HL-60 (cell line): ENCODE measurements around the gene FBLN1.
"Not testable (repeated sequence)": the region's sequence is repeated elsewhere in the genome, so short reads cannot be mapped to it uniquely, and the experiment has no call there.

ENCODE experiments used
- DNase-seq, 2 experiments: peaks; one replicate each; pipeline ENCODE4 v3.0.0-alpha.2; 2010 to 2020; ENCODE audit warnings: low read depth in 1 of 2, low spot score in 1 of 2
- H3K27ac ChIP-seq: fragments of 250-450 bp; sonication (Bioruptor Pico); replicated peaks from 2 replicates; pipeline ENCODE4 v1.5.1; 2020; ENCODE audit warnings: mild to moderate bottlenecking, moderate library complexity
- H3K27me3 ChIP-seq: fragments of 250-450 bp; sonication (Bioruptor Pico); 2 replicates; pipeline ENCODE4 v1.5.1; 2021; ENCODE audit warnings: mild to moderate bottlenecking, moderate library complexity; ENCODE audit not compliant: insufficient read depth, poor library complexity, severe bottlenecking
- H3K4me3 ChIP-seq: replicated peaks from 2 replicates; pipeline ENCODE4 v1.5.1; 2011; ENCODE audit warnings: mild to moderate bottlenecking, control low read depth, low read length; ENCODE audit not compliant: insufficient read depth
- GABPA ChIP-seq: IDR thresholded peaks from 2 replicates; pipeline ENCODE4 v1.6.1; 2012; ENCODE audit warnings: low read depth
- POLR2AphosphoS5 ChIP-seq: IDR thresholded peaks from 2 replicates; pipeline ENCODE4 v1.6.1; 2012; ENCODE audit warnings: low read depth
- SPI1 ChIP-seq: IDR thresholded peaks from 2 replicates; pipeline ENCODE4 v1.6.1; 2012; ENCODE audit warnings: low read depth, mild to moderate bottlenecking, borderline replicate concordance
- TF ChIP-seq, protein P1 (sequence below): IDR thresholded peaks from 2 replicates; pipeline ENCODE4 v1.6.1; 2012; ENCODE audit warnings: low read depth; ENCODE audit not compliant: insufficient replicate concordance
- TF ChIP-seq, protein P2 (sequence below): IDR thresholded peaks from one replicate; pipeline ENCODE4 v1.5.1; 2011; ENCODE audit warnings: low read length, control low read depth, inconsistent platforms; ENCODE audit not compliant: insufficient read depth

The FBLN1 gene

DNA sequence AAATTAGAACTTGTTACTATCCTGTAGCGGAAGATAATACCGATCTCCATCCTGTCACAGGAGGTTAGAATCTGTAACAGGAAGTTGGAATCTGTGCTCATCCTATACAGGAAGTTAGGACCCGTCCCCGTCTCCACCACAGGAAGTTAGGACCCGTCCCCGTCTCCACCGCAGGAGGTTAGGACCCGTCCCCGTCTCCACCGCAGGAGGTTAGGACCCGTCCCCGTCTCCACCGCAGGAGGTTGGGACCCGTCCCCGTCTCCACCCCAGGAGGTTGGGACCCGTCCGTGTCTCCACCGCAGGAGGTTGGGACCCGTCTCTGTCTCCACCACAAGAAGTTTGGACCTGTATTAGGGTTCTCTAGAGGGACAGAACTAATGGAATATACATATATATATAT lies 52.2 kb downstream of the FBLN1 start:
- no peak overlapping the region for H3K27ac ChIP-seq
- peak overlapping the region; percentile 12 for H3K4me3 ChIP-seq
- H3K27me3 ChIP-seq: peaks cover 2% of the 10 kb centered on the region
- TF ChIP-seq, protein P1, sequence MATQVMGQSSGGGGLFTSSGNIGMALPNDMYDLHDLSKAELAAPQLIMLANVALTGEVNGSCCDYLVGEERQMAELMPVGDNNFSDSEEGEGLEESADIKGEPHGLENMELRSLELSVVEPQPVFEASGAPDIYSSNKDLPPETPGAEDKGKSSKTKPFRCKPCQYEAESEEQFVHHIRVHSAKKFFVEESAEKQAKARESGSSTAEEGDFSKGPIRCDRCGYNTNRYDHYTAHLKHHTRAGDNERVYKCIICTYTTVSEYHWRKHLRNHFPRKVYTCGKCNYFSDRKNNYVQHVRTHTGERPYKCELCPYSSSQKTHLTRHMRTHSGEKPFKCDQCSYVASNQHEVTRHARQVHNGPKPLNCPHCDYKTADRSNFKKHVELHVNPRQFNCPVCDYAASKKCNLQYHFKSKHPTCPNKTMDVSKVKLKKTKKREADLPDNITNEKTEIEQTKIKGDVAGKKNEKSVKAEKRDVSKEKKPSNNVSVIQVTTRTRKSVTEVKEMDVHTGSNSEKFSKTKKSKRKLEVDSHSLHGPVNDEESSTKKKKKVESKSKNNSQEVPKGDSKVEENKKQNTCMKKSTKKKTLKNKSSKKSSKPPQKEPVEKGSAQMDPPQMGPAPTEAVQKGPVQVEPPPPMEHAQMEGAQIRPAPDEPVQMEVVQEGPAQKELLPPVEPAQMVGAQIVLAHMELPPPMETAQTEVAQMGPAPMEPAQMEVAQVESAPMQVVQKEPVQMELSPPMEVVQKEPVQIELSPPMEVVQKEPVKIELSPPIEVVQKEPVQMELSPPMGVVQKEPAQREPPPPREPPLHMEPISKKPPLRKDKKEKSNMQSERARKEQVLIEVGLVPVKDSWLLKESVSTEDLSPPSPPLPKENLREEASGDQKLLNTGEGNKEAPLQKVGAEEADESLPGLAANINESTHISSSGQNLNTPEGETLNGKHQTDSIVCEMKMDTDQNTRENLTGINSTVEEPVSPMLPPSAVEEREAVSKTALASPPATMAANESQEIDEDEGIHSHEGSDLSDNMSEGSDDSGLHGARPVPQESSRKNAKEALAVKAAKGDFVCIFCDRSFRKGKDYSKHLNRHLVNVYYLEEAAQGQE: no peak
- TF ChIP-seq GABPA: peak; percentile 42; the same call in 1 of the 2 replicates
- DNase-seq: no peak

DNA sequence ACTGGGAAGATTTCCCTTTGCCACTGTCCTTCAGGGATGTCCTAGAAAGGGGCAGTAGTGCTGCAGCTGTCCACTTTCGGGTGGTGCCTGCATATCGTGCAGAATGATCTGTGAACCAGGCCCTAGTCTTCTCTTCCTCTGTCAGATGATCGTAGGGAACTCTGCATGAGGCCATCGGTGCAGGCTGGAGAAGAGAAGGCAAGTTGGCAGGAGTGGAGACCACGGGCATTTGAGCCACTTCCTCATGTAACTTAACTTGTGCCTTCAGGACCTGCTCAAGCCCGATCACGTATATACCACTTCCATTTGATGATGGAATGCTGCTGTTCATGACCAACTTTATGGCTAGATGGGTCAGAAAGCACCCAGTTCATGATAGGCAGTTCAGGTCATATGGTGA lies 55.2 kb downstream of the FBLN1 start:
- DNase-seq: peak in 1 of 2 experiments; percentile 26
- peak; percentile 56; the same call in 1 of the 2 replicates for TF ChIP-seq SPI1
- H3K27ac ChIP-seq, H3K27me3 ChIP-seq, H3K4me3 ChIP-seq: not testable (repeated sequence)

DNA sequence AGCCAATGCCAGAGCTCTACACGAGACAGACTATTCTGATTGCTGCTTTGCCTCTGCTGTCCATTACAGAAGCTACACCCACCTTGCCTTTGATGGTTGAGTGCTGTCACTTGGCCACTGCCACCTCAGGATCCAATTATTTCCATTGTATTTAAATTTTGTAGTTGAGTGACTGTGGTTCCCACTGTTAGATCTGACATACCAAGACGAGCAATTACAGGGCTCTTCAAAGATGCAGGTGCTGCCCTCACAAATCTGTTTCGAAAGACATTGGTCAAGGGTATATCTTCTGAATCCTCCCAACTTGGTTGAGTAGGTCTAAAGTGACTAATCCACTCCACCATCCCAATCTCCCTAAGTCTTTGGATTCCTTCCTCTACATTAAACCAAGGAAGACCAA lies 57.4 kb downstream of the FBLN1 start:
- not testable (repeated sequence) for H3K27me3 ChIP-seq, H3K27ac ChIP-seq, DNase-seq, H3K4me3 ChIP-seq

DNA sequence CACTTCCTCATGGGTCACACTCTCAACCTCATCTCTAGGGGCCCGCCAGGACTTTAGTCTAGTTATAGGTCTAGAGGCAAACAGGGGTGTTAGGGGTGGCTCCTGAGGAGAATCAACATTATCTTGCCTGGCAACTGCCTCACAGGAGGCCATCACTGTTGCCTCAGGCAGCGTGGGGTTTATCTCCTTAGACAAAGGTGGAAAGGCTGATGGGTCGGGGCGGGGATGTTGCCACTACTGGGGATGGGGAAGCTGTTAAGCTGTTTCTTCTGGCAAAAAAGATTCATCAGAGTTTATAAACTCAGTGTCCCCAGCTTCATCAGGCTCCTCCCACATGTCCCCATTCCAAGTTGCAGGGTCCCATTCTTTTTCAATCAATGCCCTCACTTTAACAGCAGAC lies 58.1 kb downstream of the FBLN1 start:
- not testable (repeated sequence) for DNase-seq, H3K27ac ChIP-seq, H3K4me3 ChIP-seq, H3K27me3 ChIP-seq

DNA sequence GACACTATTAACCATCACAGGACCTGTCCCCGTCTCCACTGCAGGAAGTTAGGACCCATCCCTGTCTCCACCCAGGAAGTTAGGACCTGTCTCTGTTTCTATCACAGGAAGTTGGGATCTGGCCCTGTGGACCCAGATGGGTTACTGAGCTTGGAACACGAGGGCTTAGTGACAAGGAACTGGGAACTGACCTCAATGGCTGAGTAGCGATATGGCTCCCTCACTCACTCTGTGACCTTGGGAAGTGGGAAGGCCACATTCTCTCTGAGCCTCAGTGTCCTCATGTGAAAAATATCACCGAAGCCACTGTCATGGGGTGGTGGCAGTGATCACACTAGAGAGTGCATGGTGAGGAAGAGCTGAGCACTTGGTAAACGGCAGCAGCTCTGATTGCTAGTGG lies 59.4 kb downstream of the FBLN1 start:
- H3K4me3 ChIP-seq: no peak overlapping the region
- H3K27me3 ChIP-seq: peaks cover 3% of the 10 kb centered on the region
- no peak for DNase-seq
- no peak overlapping the region for H3K27ac ChIP-seq
- TF ChIP-seq, protein P1: no peak
- TF ChIP-seq, protein P2, sequence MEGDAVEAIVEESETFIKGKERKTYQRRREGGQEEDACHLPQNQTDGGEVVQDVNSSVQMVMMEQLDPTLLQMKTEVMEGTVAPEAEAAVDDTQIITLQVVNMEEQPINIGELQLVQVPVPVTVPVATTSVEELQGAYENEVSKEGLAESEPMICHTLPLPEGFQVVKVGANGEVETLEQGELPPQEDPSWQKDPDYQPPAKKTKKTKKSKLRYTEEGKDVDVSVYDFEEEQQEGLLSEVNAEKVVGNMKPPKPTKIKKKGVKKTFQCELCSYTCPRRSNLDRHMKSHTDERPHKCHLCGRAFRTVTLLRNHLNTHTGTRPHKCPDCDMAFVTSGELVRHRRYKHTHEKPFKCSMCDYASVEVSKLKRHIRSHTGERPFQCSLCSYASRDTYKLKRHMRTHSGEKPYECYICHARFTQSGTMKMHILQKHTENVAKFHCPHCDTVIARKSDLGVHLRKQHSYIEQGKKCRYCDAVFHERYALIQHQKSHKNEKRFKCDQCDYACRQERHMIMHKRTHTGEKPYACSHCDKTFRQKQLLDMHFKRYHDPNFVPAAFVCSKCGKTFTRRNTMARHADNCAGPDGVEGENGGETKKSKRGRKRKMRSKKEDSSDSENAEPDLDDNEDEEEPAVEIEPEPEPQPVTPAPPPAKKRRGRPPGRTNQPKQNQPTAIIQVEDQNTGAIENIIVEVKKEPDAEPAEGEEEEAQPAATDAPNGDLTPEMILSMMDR: no peak
- no peak for TF ChIP-seq GABPA
- TF ChIP-seq POLR2AphosphoS5: no peak
- TF ChIP-seq SPI1: no peak

DNA sequence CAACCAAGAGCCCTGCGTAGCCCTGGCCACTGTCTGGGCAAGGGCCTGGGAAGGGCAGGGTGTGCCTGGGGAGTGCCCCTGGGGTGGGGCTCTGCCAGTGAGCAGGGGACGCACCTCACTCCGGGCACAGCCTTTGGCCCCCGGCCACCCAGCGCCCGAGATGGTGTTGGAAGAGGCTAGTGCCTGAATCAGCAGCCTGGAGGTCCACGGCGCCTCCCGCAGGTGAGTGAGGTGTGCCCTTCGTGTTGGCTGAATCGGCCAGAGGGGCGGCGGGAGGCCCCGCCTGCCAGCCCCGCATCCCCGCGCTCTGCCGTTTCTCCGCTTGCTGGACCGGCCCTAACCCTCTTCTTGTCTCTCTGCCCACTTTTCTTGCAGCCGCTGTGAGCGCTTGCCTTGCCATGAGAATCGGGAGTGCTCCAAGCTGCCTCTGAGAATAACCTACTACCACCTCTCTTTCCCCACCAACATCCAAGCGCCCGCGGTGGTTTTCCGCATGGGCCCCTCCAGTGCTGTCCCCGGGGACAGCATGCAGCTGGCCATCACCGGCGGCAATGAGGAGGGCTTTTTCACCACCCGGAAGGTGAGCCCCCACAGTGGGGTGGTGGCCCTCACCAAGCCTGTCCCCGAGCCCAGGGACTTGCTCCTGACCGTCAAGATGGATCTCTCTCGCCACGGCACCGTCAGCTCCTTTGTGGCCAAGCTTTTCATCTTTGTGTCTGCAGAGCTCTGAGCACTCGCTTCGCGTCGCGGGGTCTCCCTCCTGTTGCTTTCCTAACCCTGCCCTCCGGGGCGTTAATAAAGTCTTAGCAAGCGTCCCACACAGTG lies 60.1 kb downstream of the FBLN1 start:
- no peak overlapping the region for H3K4me3 ChIP-seq
- no peak for DNase-seq
- H3K27me3 ChIP-seq: peaks cover 7% of the 10 kb centered on the region
- no peak overlapping the region for H3K27ac ChIP-seq
- TF ChIP-seq POLR2AphosphoS5 (no peak), SPI1 (no peak), GABPA (no peak)
- TF ChIP-seq, protein P2: no peak
- TF ChIP-seq, protein P1: no peak
